Erythroblast (primary cell): Measurements from ENCODE around the gene FPR1.
"Not testable (repeated sequence)": the region's sequence is repeated elsewhere in the genome, so short reads cannot be mapped to it uniquely, and the experiment has no call there.

Experiments used
- DNase-seq, 2 experiments: peaks; one replicate each; lab custom pipeline; 2025; lab: John Stamatoyannopoulos, UW
- GATA1 ChIP-seq: IDR thresholded peaks from 2 replicates; pipeline ENCODE4 v1.6.1; 2011; ENCODE audit warnings: low read depth, mild to moderate bottlenecking, control low read depth, low read length, moderate library complexity
- POLR2A ChIP-seq: IDR thresholded peaks from 2 replicates; pipeline ENCODE4 v1.6.1; 2011; ENCODE audit warnings: mild to moderate bottlenecking, low read length

Gene FPR1

GRCh38 chr19:51786646-51787494 lies 35.2 kb upstream of the FPR1 start:
- TF ChIP-seq GATA1 (no peak), POLR2A (no peak)
- no peak for DNase-seq

GRCh38 chr19:51784922-51785690 lies 33.4 kb upstream of the FPR1 start:
- TF ChIP-seq POLR2A = no peak
- no peak for TF ChIP-seq GATA1
- DNase-seq = no peak

GRCh38 chr19:51784109-51784785 lies 32.6 kb upstream of the FPR1 start:
- no peak for DNase-seq
- TF ChIP-seq POLR2A = no peak
- no peak for TF ChIP-seq GATA1

- no peak for DNase-seq
- TF ChIP-seq GATA1 (no peak), POLR2A (no peak)
Observed at GRCh38 chr19:51783372-51783771, 31.7 kb upstream of the FPR1 start.

- no peak for DNase-seq
- TF ChIP-seq GATA1 = no peak
- TF ChIP-seq POLR2A = no peak
Observed at GRCh38 chr19:51781999-51782398, 30.3 kb upstream of the FPR1 start.

GRCh38 chr19:51780270-51780669 lies 28.6 kb upstream of the FPR1 start:
- TF ChIP-seq GATA1 (no peak), POLR2A (no peak)
- DNase-seq = no peak

GRCh38 chr19:51779703-51780102 lies 28.0 kb upstream of the FPR1 start:
- no peak for DNase-seq
- TF ChIP-seq GATA1 = no peak
- TF ChIP-seq POLR2A = no peak

- no peak for DNase-seq
- TF ChIP-seq POLR2A = no peak
- no peak for TF ChIP-seq GATA1
Observed at GRCh38 chr19:51779181-51779580, 27.5 kb upstream of the FPR1 start.

GRCh38 chr19:51777570-51778462 lies 26.1 kb upstream of the FPR1 start:
- DNase-seq = peak; percentile 75 to 87
- TF ChIP-seq GATA1 (no peak), POLR2A (no peak)

GRCh38 chr19:51776561-51776960 lies 24.9 kb upstream of the FPR1 start:
- not testable (repeated sequence) for DNase-seq

- no peak for DNase-seq
- TF ChIP-seq POLR2A (no peak), GATA1 (no peak)
Observed at GRCh38 chr19:51772977-51773376, 21.3 kb upstream of the FPR1 start.

- TF ChIP-seq POLR2A (no peak), GATA1 (no peak)
- DNase-seq = no peak
Observed at GRCh38 chr19:51771376-51772130, 19.9 kb upstream of the FPR1 start.

- no peak for DNase-seq
- TF ChIP-seq POLR2A (no peak), GATA1 (no peak)
Observed at GRCh38 chr19:51766461-51766860, 14.8 kb upstream of the FPR1 start.
